Right ventricle myocardium inferior (tissue), 1 donor: ENCODE data around the gene TMEM94. TPM values are rescaled to one million over a fixed set of nuclear protein-coding genes. Genes with fewer than 3 reads are reported as not detected.

Experiments
- ATAC-seq: fragments of 200-7000 bp; cut with Tn5 transposase; one replicate; pipeline ENCODE4 v1.9.1; 2020; ENCODE audit warnings: mild to moderate bottlenecking, moderate library complexity
- DNase-seq: peaks from one replicate; pipeline ENCODE4 v3.0.0; 2021; ENCODE audit errors: missing footprints
- intact Hi-C: fragments of 100-400 bp; cut with DNase I; formaldehyde crosslinking; loops from one replicate; pipeline ENCODE4 v1.11.0; 2022
- total RNA-seq: library from RNA; stranded (reverse); fragmentation: NEBNext Ultra II Directional; extraction: Animal tissue kit (Norgen Biotek cat#: 25700); gene quantifications from one replicate; pipeline ENCODE4 v1.2.1, GENCODE V29; 2021
- donor health status: DM: no; HTN: yes; CAD: no; lungs with severe emphysema.

Gene TMEM94
- total RNA-seq, 1 donor from 2014 or later = 50.3 TPM

DNA sequence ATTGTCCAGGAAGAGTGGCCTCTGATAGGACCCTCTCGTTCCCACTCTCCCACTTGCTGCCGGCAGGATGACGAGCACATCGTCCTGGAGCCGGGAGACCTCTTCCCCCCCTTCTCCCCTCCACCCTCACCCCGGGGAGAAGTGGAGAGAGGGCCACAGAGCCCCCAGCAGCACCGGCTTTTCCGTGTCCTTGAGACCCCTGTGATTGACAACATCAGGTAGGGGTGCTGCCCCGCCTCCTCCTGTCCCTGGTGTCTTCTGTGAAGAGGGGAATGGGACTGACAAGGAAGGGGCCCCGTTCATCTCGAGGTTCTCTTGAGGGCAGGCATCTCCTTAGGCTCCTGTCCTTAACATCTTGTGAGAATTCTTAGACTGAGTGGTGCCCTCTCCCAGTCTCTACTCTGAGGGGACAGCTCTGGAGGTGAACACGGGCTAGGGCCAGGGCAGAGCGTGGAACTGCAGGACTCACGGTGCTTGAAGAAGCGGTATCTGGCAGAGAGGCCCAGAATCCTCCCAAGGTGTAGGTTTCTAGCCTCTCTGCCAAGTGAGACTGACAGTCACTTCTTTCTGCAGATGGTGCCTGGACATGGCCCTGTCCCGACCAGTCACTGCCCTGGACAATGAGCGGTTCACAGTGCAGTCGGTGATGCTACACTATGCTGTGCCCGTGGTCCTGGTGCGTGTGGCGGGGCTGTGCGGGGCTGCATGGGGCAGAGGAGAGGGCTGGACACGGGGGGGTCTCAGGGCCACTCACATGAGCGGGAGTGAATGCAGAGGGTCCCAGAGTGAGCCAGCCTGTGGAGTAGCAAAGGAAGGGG is 32.5 kb downstream of the TMEM94 start:
- intact Hi-C loops = no loop called here
- no peak for ATAC-seq
- DNase-seq = peak; percentile 51

DNA sequence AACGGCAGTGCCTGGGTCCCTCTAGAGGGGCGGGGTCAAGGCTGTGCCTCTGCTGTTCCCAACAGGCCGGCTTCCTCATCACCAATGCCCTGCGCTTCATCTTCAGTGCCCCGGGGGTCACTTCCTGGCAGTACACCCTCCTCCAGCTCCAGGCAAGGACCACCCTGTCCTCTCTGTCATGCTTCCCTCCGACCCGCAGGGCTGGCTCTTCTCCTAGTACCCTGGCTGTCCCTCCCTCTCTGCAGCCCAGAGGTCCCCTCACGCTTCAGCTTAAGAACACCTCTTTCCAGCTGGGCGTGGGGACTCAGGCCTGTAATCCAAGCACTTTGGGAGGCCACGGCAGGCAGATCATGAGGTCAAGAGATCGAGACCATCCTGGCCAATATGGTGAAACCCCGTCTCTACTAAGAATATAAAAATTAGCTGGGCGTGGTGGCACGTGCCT is 33.1 kb downstream of the TMEM94 start:
- intact Hi-C loops = no loop called here
- ATAC-seq (no peak), DNase-seq (peak; percentile 51)

DNA sequence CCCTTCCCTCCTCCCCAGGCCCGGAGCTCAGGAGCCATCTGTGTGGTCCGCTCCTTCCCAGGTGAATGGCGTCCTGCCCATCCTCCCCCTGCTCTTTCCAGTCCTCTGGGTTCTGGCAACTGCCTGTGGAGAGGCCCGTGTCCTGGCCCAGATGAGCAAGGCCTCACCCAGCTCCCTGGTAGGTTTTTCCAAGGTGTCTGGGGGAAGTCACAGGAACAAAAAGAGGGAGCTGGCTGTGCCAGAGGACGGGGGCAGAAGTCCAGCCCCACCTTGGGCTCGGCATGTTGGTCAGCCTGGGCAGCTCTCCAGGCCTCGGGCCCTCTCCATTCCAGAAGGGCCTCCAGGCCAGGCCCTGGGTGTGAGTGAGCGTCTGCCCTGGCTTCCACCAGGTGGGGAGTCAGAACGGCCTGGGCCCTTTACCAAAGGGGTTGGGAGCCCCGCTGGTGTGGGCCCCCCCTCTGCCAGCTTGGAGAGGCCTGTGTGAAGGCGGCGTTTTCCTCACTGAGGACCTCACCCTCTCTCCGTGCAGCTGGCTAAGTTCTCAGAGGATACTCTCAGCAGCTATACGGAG is 33.8 kb downstream of the TMEM94 start:
- DNase-seq = peak; percentile 50
- ATAC-seq = no peak

DNA sequence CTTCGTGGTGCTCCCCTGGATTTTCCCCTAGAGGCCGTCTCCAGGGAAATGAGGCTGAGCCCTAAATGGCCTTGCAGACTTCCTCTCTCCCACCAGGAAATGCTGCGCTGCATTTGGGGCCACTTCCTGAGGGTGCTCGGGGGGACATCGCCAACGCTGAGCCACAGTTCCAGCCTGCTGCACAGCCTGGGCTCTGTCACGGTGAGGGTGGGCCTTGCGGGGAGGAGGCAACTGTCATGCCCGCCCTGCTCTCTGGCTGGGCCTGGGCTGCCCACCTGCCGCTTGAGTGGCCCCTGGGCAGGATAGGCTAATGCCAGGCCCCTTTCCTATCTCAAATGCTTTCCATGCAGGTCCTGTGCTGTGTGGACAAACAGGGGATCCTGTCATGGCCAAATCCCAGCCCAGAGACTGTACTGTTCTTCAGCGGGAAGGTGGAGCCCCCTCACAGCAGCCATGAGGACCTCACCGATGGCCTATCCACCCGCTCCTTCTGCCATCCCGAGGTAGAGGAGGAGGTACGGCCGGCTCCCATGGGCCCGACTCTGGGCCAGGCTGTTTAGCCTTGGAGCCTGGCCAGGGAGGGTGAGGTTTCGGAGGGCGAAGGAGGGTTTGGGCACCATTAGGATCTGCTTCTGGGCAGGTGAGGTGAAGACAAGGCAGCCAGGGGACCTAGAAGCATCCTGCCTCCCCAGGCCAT is 34.7 kb downstream of the TMEM94 start:
- intact Hi-C loops = no loop called here
- peak; percentile 35 for DNase-seq
- no peak for ATAC-seq

More for the DNA sequence above, 33.8 kb downstream of the TMEM94 start:
- intact Hi-C loops = no loop called here

DNA sequence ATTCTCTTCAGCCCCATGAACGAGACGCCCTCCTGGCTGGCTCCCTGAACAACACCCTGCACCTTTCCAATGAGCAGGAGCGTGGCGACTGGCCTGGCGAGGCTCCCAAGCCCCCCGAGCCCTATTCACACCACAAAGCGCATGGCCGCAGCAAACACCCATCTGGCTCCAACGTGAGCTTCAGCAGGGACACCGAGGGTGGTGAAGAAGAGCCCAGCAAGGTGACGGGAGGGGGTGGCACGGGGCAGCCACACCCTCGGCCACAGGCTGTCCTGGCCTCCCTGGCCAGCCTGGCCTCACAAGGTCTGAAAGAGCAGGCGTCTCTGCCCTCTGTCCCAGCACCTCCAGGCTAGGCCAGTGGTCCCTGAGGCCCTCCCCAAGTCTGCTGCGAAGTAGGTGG is 35.2 kb downstream of the TMEM94 start:
- no peak for DNase-seq
- no peak for ATAC-seq

DNA sequence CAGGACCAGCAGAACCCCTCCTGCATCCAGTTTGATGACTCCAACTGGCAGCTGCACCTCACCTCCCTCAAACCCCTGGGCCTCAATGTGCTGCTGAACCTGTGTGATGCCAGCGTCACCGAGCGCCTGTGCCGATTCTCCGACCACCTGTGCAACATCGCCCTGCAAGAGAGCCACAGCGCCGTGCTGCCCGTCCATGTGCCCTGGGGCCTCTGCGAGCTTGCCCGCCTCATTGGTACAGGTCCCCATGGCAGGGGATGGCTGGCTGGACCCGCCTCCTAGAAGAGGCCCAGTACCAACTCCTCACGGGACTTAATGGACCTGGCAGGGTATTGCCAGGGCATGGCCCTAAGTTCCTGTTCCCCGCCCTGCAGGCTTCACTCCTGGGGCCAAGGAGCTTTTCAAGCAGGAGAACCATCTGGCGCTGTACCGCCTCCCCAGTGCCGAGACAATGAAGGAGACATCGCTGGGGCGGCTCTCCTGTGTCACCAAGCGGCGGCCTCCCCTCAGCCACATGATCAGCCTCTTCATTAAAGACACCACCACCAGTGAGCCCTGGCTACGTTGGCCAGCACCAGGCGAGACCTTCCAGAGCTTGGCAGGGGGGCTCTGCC is 36.2 kb downstream of the TMEM94 start:
- no peak for DNase-seq
- intact Hi-C loops = no loop called here

More for the DNA sequence above, 35.2 kb downstream of the TMEM94 start:
- intact Hi-C loops = no loop called here

DNA sequence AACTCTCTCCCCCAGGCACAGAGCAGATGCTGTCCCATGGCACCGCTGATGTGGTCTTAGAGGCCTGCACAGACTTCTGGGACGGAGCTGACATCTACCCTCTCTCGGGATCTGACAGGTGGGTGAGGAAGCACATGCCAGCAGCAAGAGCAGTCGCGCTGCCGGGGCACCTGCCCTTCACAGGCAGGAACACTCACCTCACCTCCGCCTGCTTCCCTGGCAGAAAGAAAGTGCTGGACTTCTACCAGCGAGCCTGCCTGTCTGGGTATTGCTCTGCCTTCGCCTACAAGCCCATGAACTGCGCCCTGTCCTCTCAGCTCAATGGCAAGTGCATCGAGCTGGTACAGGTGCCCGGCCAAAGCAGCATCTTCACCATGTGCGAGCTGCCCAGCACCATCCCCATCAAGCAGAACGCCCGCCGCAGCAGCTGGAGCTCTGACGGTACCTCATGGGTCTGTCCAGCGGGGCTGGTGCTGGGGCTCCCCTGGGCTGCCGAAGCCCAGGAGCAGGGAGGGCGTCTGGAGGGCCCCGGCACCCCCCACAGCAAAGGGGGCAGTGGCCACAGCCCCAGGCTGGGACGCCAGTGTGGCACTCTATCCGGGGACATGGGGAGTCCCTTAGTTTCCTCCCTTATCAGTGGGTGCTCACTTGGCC is 37.2 kb downstream of the TMEM94 start:
- DNase-seq (no peak), ATAC-seq (no peak)
- intact Hi-C loops = no loop called here

More for the DNA sequence above, 36.2 kb downstream of the TMEM94 start:
- no peak for ATAC-seq

DNA sequence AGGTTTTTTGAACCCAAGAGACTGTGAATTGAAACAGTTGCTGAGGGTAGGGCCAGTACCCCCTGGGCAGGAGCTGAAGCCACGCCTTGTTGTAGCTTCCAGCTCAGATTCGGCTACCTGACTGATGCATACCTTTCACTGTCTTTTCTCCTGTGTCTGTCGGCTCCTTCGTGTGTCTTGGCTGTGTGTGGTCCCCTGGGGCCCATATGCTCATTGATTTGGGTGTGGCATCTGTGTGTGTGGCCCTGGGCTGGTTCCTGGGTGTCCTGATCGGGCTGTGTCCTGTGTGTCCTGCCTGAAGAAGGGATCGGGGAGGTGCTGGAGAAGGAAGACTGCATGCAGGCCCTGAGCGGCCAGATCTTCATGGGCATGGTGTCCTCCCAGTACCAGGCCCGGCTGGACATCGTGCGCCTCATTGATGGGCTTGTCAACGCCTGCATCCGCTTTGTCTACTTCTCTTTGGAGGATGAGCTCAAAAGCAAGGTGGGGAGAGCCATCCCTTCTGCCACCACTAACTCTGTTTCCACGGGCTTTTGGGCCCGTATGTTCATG is 38.0 kb downstream of the TMEM94 start:
- no peak for ATAC-seq
- intact Hi-C loops = no loop called here

DNA sequence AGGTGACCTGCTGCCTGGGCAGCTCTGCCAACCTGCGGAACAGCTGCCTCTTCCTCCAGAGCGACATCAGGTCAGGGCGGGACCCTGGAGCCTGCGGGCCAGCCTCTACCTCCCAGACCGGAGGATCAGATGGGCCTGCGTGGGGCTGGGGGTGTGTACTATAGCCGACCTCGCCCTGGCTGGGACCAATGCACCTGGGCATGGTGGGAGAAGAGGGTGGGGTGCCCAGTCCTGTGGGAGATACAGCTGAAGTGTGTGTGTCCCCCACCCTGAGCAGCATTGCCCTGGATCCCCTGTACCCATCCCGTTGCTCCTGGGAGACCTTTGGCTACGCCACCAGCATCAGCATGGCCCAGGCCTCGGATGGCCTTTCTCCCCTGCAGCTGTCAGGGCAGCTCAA is 39.6 kb downstream of the TMEM94 start:
- intact Hi-C loops = no loop called here
- DNase-seq = no peak
- no peak for ATAC-seq

More for the DNA sequence above, 38.0 kb downstream of the TMEM94 start:
- no peak for DNase-seq

DNA sequence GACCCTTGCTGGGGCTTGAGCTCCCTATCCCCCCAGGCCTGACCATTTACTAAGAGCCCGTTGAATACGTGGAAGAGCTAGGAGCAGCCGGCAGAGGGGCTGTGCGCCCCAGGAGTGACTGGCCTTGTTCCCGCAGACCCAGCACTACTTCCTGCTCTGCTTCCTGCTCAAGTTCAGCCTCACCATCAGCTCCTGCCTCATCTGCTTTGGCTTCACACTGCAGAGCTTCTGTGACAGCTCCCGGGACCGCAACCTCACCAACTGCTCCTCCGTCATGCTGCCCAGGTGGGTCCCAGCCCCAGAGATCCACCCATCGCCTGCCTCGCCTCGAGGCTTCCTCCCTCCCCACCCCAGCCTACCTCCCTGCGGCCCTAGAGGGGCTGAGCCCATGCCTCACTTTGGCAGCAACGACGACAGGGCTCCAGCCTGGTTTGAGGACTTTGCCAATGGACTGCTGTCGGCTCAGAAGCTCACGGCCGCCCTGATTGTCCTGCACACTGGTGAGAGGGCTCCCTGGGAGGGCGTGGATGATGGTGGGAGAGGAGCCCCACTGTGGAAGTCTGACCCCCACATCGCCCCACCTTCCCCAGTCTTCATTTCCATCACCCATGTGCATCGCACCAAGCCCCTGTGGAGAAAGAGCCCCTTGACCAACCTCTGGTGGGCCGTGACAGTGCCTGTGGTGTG is 41.7 kb downstream of the TMEM94 start:
- DNase-seq (no peak), ATAC-seq (no peak)
- intact Hi-C loops = no loop called here

DNA sequence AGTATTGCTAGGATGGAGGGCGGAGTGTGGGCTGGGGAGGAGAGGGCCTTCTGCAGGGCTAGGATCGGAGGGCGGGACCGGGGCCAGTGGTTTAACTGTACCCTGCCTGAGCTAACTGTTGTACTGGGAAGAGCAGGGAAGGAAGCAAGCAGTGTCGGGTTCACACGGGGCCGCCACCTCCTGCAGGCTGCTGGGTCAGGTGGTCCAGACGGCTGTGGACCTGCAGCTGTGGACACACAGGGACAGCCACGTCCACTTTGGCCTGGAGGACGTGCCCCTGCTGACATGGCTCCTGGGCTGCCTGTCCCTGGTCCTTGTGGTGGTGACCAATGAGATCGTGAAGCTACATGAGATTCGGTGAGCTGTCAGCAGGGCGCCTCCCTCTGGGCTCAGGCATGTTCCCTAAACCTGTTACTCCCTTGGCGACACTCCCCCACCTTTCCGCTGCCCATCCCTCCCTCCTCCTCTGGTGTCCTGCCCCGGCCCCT is 42.3 kb downstream of the TMEM94 start:
- intact Hi-C loops = no loop called here
- ATAC-seq (no peak), DNase-seq (no peak)

DNA sequence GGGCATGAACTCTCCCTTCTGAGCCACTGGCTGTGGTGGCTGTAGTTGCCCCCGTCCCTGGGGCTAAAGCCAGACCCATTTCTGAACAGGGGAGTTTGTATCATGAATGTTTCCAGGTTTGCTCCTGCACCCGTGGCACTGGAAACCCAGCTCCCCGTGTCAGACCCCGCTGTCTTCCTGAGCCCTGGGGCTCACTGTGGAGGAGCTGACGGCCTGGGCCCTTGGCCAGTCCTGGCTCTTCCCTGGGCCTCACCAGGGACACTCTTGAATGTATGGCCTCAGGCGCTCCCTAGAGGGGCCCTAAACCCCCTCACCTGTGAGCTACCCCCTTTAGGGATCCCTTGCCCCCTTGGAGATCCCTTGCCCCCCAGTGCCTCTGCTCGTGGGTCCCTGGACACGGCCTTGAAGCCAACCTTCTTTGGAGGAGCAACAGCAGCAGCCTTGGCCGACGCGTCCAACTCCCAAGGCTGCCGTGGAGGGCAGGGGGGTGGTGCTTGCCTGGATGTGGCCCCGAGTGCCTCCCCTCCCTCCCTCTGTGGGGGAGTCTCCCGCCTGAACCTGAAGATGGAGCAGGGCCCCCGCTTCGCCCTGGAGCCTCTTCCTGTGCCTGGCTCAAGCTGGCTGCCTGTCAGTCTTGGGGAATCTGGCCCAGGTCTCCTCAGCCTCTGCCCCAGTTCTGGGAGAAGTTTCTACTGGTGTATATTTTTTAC is 43.0 kb downstream of the TMEM94 start:
- ATAC-seq (no peak), DNase-seq (no peak)
- intact Hi-C loops = no loop called here

DNA sequence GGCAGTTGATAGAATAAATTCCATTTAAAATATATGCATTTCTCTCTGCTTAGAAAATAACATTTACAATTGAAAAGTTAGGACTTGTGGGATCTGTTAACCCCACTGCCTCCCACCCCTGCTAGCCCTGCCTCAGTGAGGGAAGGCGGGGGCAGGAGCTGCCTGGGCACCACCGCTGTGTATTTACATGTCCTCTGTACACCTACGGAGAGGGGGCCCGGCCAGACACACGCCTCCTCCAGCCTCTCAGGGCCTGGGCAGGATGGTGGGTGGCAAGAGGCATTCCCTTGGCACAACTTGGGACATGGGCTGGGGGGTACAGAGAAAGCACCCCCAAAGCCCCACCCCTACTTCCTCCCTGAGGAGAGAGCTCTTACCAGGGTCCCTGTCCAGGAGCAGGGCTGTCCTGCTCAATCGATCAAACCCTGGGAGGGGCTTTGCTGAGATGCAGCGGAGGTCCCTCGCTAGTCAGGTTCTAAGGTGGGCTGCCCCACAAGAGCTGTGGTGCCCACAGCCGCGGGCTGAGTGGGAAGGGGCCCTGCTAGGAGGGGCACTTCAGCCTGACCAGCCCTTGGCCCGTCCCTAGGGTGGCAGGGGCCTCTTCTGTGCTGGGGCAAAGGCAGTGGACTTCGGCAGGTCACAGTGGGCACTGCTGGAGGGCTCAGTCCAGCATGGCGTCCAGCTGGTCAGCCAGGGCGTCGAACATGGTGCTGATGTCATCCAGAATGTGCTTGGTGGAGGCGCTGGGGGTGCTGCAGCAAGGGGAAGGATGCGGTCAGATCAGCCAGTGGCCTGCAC is 44.2 kb downstream of the TMEM94 start:
- ATAC-seq (no peak), DNase-seq (no peak)
- intact Hi-C loops = no loop called here

DNA sequence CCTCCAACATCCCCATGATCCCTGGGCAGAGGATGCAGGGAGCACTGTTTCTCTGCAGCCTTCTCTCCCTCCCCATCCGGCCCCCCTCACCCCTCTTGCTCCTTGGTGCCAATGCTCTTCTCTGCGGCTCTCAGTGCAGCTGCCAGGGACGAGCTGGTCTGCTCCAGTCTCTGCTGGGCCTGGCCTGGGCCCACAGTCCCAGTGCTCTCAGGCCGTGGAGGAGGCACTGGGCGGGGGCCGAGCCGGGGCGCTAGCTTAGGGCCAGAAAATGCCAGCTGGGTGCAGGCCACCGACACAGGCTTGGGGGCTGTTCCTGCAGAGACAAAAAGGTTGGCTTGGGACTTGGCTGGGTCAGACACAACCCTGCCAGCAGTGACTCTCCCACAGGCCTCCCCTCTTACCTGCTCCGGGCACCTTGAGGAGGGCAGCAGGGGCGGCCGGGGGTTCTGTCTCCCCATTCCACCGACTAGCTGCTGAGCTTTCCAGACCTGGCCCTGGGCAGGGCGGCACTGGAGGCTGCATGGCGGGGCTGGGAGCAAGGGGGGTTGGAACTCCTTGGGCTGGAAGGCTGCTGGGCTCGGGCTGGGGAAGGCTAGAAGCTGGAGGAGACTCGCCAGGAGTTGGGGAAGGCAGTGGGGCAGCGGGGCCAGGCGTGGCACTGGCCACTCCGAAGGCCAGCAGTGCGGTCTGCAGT is 45.1 kb downstream of the TMEM94 start:
- ATAC-seq = peak; percentile 36
- DNase-seq = no peak
- intact Hi-C loops = no loop called here

DNA sequence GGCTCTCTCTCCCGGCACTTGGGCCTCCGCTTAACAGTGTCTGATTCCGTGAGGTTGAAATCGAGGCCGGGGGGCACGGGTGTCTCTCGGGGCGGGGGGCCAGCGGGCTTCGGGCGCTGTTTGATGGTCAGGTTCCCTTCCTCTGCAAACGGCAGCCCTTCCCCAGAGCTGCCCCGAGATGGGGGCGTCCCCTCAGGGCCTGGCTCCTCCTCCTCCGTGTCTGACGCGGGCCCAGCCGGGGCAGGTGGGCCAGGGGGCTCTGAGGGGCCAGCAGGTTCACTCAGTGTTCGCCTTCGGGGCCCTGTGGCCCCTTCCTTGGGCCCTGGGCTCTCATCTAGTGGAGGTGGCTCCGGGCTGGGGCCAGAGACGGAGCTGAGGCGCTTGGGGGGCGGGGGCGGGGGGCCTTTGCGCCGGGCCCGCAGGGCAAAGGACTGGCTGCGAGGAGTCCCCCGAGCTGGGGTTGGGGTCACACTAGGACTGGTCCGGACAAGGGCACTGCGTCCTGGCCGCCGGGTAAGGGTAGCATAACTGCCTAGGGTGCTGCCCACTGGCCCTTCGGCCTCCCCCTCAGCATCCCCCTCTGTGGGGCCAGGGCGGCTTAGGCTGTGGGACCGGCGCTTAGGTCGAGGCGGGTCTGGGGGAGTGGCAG is 45.8 kb downstream of the TMEM94 start:
- ATAC-seq (no peak), DNase-seq (no peak)
- intact Hi-C loops = no loop called here
